Kidney epithelial cell (primary cell): Measurements from ENCODE around the gene ARHGEF1. TPM values are rescaled to one million over a fixed set of nuclear protein-coding genes. Genes with fewer than 3 reads are reported as not detected.

Experiments
- DNase-seq: peaks from one replicate; pipeline ENCODE4 v3.0.0-alpha.2; 2010; ENCODE audit warnings: low read depth
- H3K27me3 ChIP-seq: 2 replicates; pipeline ENCODE4 v1.6.0; 2011; ENCODE audit warnings: low read length; ENCODE audit not compliant: control insufficient read depth, insufficient read depth
- H3K36me3 ChIP-seq: 2 replicates; pipeline ENCODE4 v1.5.1; 2011; ENCODE audit warnings: low read length; ENCODE audit not compliant: control insufficient read depth, insufficient read depth
- H3K4me3 ChIP-seq: 2 replicates; pipeline ENCODE4 v1.5.1; 2011; ENCODE audit warnings: low read depth, mild to moderate bottlenecking, control low read depth, low read length
- CTCF ChIP-seq: IDR thresholded peaks from 2 replicates; pipeline ENCODE4 v1.5.1; 2011; ENCODE audit warnings: mild to moderate bottlenecking, moderate library complexity, low read length, control low read depth, inconsistent platforms; ENCODE audit not compliant: insufficient read depth, poor library complexity, severe bottlenecking
- total RNA-seq: library from RNA; depleted of rRNA; stranded (reverse); fragments of >200 nt; gene quantifications from 2 replicates; pipeline ENCODE4 v1.2.3, GENCODE V29; 2015

Gene ARHGEF1
- total RNA-seq, 1 donor from 2014 or later: 72.2 TPM

DNA sequence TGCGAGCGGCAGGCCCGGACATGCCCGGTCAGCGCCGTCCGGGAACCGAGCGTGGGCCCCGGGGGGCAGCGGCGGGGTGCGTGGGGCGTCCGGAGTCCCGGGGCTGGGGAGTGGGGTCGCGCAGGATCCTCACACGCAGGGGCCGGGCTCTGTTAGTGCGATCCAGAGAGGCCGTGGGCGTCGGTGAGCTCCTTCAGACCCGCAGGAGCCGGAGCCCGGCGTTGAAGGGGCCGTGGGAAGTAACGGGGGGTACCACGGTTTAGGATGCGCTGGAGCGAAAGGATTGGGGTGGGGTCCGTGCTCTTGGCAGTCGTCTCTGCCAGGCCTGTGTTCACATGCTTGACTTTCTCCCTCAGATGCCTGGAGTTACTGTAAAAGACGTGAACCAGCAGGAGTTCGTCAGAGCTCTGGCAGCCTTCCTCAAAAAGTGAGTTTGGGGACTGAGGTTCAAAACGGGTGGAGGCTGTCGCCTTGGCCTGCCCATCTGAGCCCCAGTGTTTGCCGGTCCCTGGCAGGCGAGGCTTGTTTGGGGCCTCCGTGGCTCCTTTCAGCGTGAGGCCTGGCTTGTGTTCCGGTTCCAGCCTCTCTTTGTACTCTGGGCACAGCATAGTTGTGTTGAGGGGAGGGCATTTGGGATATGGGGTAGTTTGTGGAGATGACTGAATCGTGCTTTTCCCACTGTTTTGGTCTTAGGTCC is 22.4 kb upstream of the ARHGEF1 start:
- Histone ChIP-seq H3K4me3 (peak overlapping the region; percentile 88), H3K27me3 (no peaks in the 10 kb centered on the region), H3K36me3 (peaks cover 7% of the 10 kb centered on the region)
- TF ChIP-seq CTCF: no peak
- no peak for DNase-seq

DNA sequence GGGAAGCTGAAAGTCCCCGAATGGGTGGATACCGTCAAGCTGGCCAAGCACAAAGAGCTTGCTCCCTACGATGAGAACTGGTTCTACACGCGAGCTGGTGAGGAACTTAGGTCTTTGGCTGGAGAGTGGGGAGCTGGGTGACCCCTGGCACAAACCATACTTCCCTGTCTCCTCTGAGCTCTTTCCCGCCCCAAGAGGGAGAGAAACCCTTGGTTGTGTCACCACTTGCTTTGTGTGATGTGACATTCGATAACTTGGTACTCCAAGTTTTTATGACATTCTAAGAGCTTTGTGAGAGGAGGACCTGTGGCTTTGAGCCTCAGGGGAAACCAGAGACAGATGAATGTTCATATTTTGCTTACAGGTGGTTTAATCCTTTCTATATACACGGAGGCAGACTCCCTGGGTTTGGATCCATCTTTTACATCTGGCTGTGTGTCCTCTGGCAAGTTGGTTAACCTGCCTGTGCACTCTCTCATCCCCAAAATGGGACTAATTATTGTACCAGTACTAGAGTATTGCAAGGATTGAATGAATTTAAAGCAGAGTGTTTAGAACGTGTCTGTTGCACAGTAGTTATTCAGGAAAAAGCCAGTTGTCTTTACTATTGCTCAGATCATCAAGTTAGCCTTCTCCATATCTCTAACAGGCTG is 21.7 kb upstream of the ARHGEF1 start:
- Histone ChIP-seq H3K36me3 (peaks cover 7% of the 10 kb centered on the region), H3K4me3 (peak overlapping the region; percentile 88), H3K27me3 (no peaks in the 10 kb centered on the region)
- DNase-seq: no peak
- TF ChIP-seq CTCF: no peak

GRCh38 chr19:41861846-41862245 is 21.1 kb upstream of the ARHGEF1 start:
- no peak overlapping the region for H3K4me3 ChIP-seq
- H3K27me3 ChIP-seq: no peaks in the 10 kb centered on the region
- DNase-seq: no peak
- H3K36me3 ChIP-seq: peaks cover 8% of the 10 kb centered on the region
- no peak for TF ChIP-seq CTCF

GRCh38 chr19:41862445-41862986 is 20.5 kb upstream of the ARHGEF1 start:
- DNase-seq: no peak
- H3K27me3 ChIP-seq: no peaks in the 10 kb centered on the region
- no peak overlapping the region for H3K4me3 ChIP-seq
- peaks cover 8% of the 10 kb centered on the region for H3K36me3 ChIP-seq
- no peak for TF ChIP-seq CTCF

- no peak for TF ChIP-seq CTCF
- Histone ChIP-seq H3K36me3 (peaks cover 11% of the 10 kb centered on the region), H3K27me3 (no peaks in the 10 kb centered on the region), H3K4me3 (no peak overlapping the region)
- no peak for DNase-seq
Measured at GRCh38 chr19:41863209-41863931, 19.6 kb upstream of the ARHGEF1 start.
